ENCODE measurements around the gene CLDN6.
A peak's percentile ranks its signal among the peaks of the same experiment; 100 is the strongest.

CLDN6 gene

GRCh38 chr16:2987833-2988232 is 30.1 kb downstream of the CLDN6 start:
- no peak for DNase-seq (ENCODE audit: low read depth in 2 of 2)

- no peak for DNase-seq (ENCODE audit: low read depth in 2 of 2)
These were observed 30.7 kb downstream of the CLDN6 start for GRCh38 chr16:2987286-2987685.

GRCh38 chr16:2986623-2987188 is 31.3 kb downstream of the CLDN6 start:
- DNase-seq (ENCODE audit: low read depth in 2 of 2) = no peak

- DNase-seq (ENCODE audit: low read depth in 2 of 2) = no peak
These were observed 32.1 kb downstream of the CLDN6 start for GRCh38 chr16:2985893-2986355.

- DNase-seq (ENCODE audit: low read depth in 2 of 2) = no peak
These were observed 32.5 kb downstream of the CLDN6 start for GRCh38 chr16:2985462-2985861.

- peak; percentile 56 to 64 for DNase-seq (ENCODE audit: low read depth in 2 of 2)
These were observed 34.3 kb downstream of the CLDN6 start for GRCh38 chr16:2983706-2984136.

- DNase-seq (ENCODE audit: low read depth in 2 of 2) = no peak
These were observed 35.6 kb downstream of the CLDN6 start for GRCh38 chr16:2982402-2982801.

GRCh38 chr16:2981899-2982250 is 36.1 kb downstream of the CLDN6 start:
- DNase-seq (ENCODE audit: low read depth in 2 of 2) = no peak

GRCh38 chr16:2981177-2981898 is 36.6 kb downstream of the CLDN6 start:
- DNase-seq (ENCODE audit: low read depth in 2 of 2) = no peak

- peak; percentile 95 to 97 for DNase-seq (ENCODE audit: low read depth in 2 of 2)
These were observed 37.5 kb downstream of the CLDN6 start, which contains the start of gene PKMYT1 for GRCh38 chr16:2980227-2981176. Gene PKMYT1, minus strand, starts transcription at chr16:2980446. Its CDS starts 789 bp downstream, at chr16:2979657.

- DNase-seq (ENCODE audit: low read depth in 2 of 2) = no peak
These were observed 38.2 kb downstream of the CLDN6 start for GRCh38 chr16:2979669-2980226.

GRCh38 chr16:2977440-2977839 is 40.5 kb downstream of the CLDN6 start:
- no peak for DNase-seq (ENCODE audit: low read depth in 2 of 2)

- DNase-seq (ENCODE audit: low read depth in 2 of 2) = no peak
These were observed 41.3 kb downstream of the CLDN6 start for GRCh38 chr16:2976673-2977072.

GRCh38 chr16:2976201-2976600 is 41.8 kb downstream of the CLDN6 start:
- DNase-seq (ENCODE audit: low read depth in 2 of 2) = no peak

GRCh38 chr16:2975161-2975795 is 42.7 kb downstream of the CLDN6 start:
- DNase-seq (ENCODE audit: low read depth in 2 of 2) = no peak

GRCh38 chr16:2974319-2975056 is 43.5 kb downstream of the CLDN6 start:
- no peak for DNase-seq (ENCODE audit: low read depth in 2 of 2)

- no peak for DNase-seq (ENCODE audit: low read depth in 2 of 2)
These were observed 44.2 kb downstream of the CLDN6 start for GRCh38 chr16:2973605-2974318.

GRCh38 chr16:2973093-2973492 is 44.9 kb downstream of the CLDN6 start:
- DNase-seq (ENCODE audit: low read depth in 2 of 2) = no peak

- no peak for DNase-seq (ENCODE audit: low read depth in 2 of 2)
These were observed 45.8 kb downstream of the CLDN6 start for GRCh38 chr16:2971985-2972784.
